ENCODE results near the gene TBXAS1.

The TBXAS1 gene

GRCh38 chr7:139966949-139967348 lies 137.9 kb downstream of the TBXAS1 start:
- TF ChIP-seq, protein P1, sequence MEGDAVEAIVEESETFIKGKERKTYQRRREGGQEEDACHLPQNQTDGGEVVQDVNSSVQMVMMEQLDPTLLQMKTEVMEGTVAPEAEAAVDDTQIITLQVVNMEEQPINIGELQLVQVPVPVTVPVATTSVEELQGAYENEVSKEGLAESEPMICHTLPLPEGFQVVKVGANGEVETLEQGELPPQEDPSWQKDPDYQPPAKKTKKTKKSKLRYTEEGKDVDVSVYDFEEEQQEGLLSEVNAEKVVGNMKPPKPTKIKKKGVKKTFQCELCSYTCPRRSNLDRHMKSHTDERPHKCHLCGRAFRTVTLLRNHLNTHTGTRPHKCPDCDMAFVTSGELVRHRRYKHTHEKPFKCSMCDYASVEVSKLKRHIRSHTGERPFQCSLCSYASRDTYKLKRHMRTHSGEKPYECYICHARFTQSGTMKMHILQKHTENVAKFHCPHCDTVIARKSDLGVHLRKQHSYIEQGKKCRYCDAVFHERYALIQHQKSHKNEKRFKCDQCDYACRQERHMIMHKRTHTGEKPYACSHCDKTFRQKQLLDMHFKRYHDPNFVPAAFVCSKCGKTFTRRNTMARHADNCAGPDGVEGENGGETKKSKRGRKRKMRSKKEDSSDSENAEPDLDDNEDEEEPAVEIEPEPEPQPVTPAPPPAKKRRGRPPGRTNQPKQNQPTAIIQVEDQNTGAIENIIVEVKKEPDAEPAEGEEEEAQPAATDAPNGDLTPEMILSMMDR (IDR thresholded peaks at IDR 0.05; ENCODE audit: insufficient read depth, low read length, missing control alignments), result no peak
- H3K4me3 ChIP-seq (ENCODE audit: low read depth, low read length), result no peak overlapping the region
- ChIA-PET POLR2A (no interaction called here), CTCF (interaction anchor here (1.9 kb wide), 1 partner anchor 365 kb away, joined by 5 read pairs; no protein-coding TSS in a partner anchor)
- no peak for DNase-seq (ENCODE audit: low read depth, low spot score)

- DNase-seq (ENCODE audit: low read depth, low spot score), result no peak
- ChIA-PET CTCF (interaction anchor here (0.6 to 2.3 kb wide), 2 partner anchors 323 to 349 kb away, joined by 3 to 10 read pairs; no protein-coding TSS in a partner anchor), POLR2A (no interaction called here)
- no peak overlapping the region for H3K4me3 ChIP-seq (ENCODE audit: low read depth, low read length)
- TF ChIP-seq, protein P1 (IDR thresholded peaks at IDR 0.05; ENCODE audit: insufficient read depth, low read length, missing control alignments), result no peak
Measured at GRCh38 chr7:139968931-139969330, 139.9 kb downstream of the TBXAS1 start.

DNA sequence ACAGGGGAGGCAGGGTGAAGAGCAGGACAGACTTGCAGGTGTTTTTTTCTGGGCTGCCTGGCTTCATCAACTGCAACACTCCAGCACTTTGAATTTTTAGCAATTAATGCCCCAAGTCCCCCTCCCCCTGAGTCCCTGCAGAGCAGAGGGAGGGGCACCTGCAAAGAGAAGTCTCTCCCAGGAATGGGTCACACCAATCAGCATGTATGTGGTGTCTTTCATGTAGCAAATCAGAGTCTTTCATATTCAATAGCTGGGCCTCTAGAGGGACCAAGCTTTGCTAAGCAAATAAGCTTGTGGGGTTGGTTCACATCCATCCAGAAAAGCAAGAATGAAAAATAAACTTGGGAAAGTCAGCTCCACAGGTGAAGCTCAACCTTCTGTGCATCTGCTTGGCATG lies 143.0 kb downstream of the TBXAS1 start:
- POLR2A ChIA-PET, result no interaction called here
- no peak for DNase-seq (ENCODE audit: low read depth, low spot score)
- no peak overlapping the region for H3K4me3 ChIP-seq (ENCODE audit: low read depth, low read length)
- TF ChIP-seq, protein P1 (IDR thresholded peaks at IDR 0.05; ENCODE audit: insufficient read depth, low read length, missing control alignments), result no peak
- CTCF ChIA-PET, result interaction anchor here (0.7 kb wide), 1 partner anchor 157 kb away, joined by 3 read pairs; no protein-coding TSS in a partner anchor

DNA sequence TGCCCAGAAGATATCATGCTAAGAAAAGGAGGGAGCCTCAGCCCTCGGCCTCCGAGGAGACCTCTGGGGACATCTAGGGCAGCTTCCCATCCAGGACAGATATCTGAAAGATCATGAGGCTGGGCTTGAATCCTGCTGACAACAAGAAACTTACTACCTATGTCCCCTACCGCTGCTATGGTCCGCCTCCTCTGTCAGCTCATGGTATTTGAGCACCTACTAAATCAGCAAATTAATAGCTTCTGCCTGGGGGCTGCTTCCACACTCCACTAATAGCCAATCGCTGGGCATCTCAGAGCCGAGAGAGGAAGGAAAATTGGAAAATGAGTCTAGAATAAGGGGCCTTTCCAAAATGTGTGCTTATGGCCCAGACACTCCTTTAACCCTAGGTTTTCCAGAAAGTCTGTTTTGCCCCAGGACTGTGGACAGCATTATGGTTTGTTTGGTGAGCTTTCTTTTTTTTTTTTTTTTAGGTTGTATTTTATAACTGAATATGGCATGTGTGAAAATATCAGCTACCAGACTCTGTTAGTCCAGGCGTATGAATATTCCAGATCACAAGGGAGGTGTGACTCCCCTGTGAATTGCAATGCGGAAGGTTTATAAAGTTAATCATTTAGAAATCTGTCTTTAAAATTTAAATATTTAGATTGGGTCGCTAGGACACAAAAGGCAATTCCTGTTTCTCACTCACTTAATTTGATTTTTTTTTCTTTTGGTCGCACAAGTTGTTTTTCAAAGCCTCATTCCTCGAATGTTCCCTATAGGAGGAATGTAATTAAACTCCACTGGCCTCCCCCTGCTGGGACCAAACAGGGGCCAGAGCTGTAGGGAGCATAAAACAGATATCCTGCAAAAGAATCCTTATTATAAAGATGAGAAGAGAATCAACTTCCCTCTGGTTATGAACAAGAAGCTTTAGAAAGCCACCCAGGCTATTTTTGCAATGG lies 144.3 kb downstream of the TBXAS1 start:
- ChIA-PET CTCF (interaction anchor here (0.9 to 1.4 kb wide), 2 partner anchors 12 to 195 kb away, joined by 3 read pairs; no protein-coding TSS in a partner anchor), POLR2A (no interaction called here)

DNA sequence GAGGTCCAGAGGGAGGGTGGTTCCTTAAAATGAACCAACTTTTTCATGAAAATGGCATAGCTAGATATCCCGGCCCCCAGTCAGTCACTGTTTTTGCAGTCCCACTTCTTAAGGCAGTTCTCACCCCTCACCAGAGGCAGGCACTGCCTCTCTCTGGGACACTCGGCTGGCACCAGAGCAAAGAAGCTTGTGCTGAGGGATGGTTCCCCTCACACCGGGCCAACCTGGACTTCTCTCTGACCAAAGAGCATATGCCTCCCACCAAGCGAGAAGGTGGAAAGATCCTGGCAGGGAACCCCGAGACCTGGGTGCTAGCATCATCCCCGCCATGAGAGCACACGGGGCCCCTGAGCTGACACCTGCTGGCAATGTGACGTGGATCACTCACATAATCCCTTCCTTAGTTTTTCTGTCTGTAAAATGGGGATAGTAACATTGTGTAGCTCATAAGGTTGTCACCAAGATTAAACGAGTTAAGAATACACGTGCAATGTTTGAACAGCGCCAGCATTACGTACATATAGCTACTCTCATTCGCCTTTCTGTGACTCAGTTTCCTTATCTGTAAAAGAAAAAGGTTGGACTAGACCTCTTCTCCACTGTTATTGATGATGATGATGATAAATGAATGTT lies 145.2 kb downstream of the TBXAS1 start:
- TF ChIP-seq, protein P1 (IDR thresholded peaks at IDR 0.05; ENCODE audit: insufficient read depth, low read length, missing control alignments), result no peak
- no peak for DNase-seq (ENCODE audit: low read depth, low spot score)
- ChIA-PET CTCF (interaction anchor here (1.4 to 2.5 kb wide), 2 partner anchors 11 to 328 kb away, joined by 3 to 15 read pairs; no protein-coding TSS in a partner anchor), POLR2A (no interaction called here)
- H3K4me3 ChIP-seq (ENCODE audit: low read depth, low read length), result no peak overlapping the region

More for the DNA sequence above, 144.3 kb downstream of the TBXAS1 start:
- no peak overlapping the region for H3K4me3 ChIP-seq (ENCODE audit: low read depth, low read length)
- TF ChIP-seq, protein P1 (IDR thresholded peaks at IDR 0.05; ENCODE audit: insufficient read depth, low read length, missing control alignments), result no peak
- DNase-seq (ENCODE audit: low read depth, low spot score), result no peak
